Subcutaneous abdominal adipose tissue (tissue), 5 donors: ENCODE data around the gene CD302.
"Not testable (repeated sequence)": the region's sequence is repeated elsewhere in the genome, so short reads cannot be mapped to it uniquely, and the experiment has no call there.

ENCODE experiments used
- H3K27ac ChIP-seq: one replicate; pipeline ENCODE4 v1.7.0; 2013; ENCODE audit warnings: low read depth, mild to moderate bottlenecking, inconsistent platforms, low read length, moderate library complexity
- H3K27me3 ChIP-seq, 5 donors: one replicate each; pipeline ENCODE4 v1.7.0; 2013; ENCODE audit warnings: low read length in 5 of 5, inconsistent platforms in 1 of 5; ENCODE audit not compliant: control insufficient read depth in 5 of 5, insufficient read depth in 4 of 5
- H3K36me3 ChIP-seq, 5 donors: one replicate each; pipeline ENCODE4 v1.7.0; 2013; ENCODE audit warnings: low read length in 5 of 5; ENCODE audit not compliant: control insufficient read depth in 5 of 5, insufficient read depth in 5 of 5
- H3K4me1 ChIP-seq, 5 donors: one replicate each; pipeline ENCODE4 v1.7.0; 2013; ENCODE audit warnings: low read length in 5 of 5, mild to moderate bottlenecking in 3 of 5, moderate library complexity in 1 of 5; ENCODE audit not compliant: control insufficient read depth in 5 of 5, insufficient read depth in 5 of 5
- H3K4me3 ChIP-seq, 5 donors: one replicate each; pipeline ENCODE4 v1.7.0; 2013; ENCODE audit warnings: low read length in 5 of 5, low read depth in 1 of 5
- H3K9ac ChIP-seq, 5 donors: one replicate each; pipeline ENCODE4 v1.7.0; 2013; ENCODE audit warnings: low read length in 5 of 5, mild to moderate bottlenecking in 4 of 5, moderate library complexity in 3 of 5
- H3K9me3 ChIP-seq, 5 donors: one replicate each; pipeline ENCODE4 v1.7.0; 2013; ENCODE audit warnings: low read length in 5 of 5; ENCODE audit not compliant: control insufficient read depth in 5 of 5
- donor health status: healthy.
- donor health status: healthy.
- donor health status: healthy.
- donor health status: healthy.
- donor health status: healthy.

Gene CD302

DNA sequence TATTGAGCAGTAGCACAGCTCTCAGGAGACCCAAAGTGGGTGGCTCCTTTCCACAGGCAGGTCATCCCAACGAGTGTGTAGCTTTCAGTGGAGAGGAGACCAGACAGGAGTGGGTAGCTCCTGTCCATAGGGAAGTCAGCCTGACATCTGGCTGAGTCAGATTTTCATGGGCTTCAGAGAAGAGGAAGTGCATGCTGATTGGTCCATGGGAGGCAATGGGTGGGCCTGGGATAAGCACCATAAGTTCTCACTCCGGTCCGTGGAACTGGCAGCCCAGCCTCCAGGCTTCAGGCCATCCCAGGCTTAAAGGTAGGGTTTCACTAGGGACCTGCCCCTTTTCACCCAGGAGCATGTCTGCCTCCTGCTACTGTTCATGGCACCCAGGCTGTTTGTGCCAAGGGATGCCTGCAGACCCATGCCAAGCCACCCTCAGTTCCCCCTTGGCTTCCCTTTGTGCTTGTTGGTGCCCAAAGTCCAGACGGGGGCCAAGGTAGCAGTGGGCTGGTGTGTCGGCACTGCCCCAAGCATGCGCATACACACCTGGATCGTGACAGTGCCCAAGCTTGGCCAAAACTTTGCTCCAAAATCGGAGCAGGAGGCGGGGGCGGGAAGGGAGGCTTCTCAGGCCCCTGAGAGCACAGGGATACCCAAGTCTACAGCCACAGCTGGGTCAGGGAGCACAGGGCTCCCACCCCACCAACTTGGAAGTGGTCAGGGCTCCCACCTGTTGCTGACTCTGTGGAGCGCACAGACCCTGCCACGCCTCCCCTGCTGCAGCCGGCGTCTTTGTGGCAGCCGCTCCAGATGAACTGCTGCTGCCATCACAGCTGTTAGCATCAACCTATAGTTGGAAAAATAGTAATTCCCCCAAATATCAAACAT, 59.3 kb downstream of the CD302 start:
- peaks cover 0 to 5% (median 0%) of the 10 kb centered on the region in 5 donors for H3K4me1 ChIP-seq
- peaks cover 24 to 51% (median 34%) of the 10 kb centered on the region in 5 donors for H3K36me3 ChIP-seq
- no peaks in the 10 kb centered on the region for H3K27me3 ChIP-seq
- H3K4me3 ChIP-seq, result no peak overlapping the region
- H3K27ac ChIP-seq, result no peak overlapping the region
- H3K9ac ChIP-seq, result no peak overlapping the region
- H3K9me3 ChIP-seq, result no peaks in the 10 kb centered on the region

DNA sequence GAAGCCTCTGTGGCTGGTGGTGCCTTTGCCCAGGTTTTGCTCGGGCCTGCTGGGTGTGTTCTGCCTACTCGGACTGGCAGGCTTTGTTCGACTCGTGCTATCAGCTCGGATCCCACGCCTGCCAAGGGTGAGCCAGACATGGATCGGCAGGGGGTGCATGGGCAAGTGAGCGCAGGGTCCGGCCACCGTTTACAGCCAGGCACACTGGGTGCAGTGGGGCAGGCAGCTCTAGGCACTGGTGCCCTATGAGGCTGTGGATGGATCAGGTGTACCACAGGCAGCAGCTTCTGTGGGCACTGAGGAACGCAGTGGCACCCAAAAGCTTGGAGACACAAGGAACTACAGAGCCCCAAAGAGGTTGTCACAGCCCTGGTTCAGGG, 60.1 kb downstream of the CD302 start:
- H3K4me1 ChIP-seq, result peaks cover 0 to 5% (median 0%) of the 10 kb centered on the region in 5 donors
- H3K9me3 ChIP-seq, result no peaks in the 10 kb centered on the region
- no peak overlapping the region for H3K4me3 ChIP-seq
- no peak overlapping the region for H3K27ac ChIP-seq
- H3K36me3 ChIP-seq, result peaks cover 19 to 49% (median 31%) of the 10 kb centered on the region in 5 donors
- no peaks in the 10 kb centered on the region for H3K27me3 ChIP-seq
- H3K9ac ChIP-seq, result no peak overlapping the region

DNA sequence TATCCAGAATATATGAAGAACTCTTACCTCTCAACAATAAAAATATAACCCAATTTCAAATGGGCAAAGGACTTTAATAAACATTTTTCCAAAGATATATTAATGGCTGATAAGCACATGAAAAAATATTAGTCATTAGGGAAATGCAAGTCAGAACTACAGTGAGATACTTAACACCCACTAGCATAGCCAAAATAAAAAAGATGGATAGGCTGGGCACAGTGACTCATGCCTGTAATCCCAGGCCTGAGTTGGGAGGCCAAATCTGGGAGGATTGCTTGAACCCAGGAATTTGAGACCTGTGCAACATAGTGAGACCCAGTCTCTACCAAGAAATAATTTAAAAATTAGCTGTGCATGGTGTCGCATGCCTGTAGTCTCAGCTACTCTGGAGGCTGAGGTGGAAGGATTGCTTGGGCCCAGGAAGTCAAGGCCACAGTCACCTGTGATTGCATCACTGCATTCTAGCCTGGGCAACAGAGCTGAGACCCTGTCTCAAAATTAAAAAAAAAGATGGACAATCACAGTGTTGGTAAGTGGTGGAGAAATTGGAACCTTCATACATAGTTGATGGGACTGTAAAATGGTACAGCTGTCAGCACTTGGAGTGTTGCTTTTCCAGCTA, 60.6 kb downstream of the CD302 start:
- H3K4me1 ChIP-seq, result peaks cover 0 to 5% (median 0%) of the 10 kb centered on the region in 5 donors
- H3K36me3 ChIP-seq, result peaks cover 18 to 47% (median 31%) of the 10 kb centered on the region in 5 donors
- H3K27ac ChIP-seq, result no peak overlapping the region
- H3K4me3 ChIP-seq, result no peak overlapping the region
- H3K9me3 ChIP-seq, result no peaks in the 10 kb centered on the region
- no peaks in the 10 kb centered on the region for H3K27me3 ChIP-seq
- H3K9ac ChIP-seq, result no peak overlapping the region

DNA sequence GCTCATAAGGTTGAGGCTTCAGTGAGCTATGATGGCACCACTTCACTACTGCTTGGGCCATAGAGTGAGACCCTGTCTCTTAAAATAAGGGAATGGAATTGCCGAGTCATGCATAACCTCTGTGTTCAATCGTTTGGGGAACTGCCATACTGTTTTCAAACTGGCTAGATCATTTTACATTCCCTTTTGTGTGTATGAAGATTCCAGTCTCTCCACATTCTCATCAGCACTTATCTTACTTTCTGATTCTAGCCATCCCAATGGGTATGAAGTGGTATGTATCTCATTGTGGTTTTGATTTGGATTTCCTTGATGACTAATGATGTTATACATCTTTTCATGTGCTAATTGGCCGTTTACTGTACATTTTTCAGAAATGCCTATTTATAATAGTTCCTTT, 62.0 kb downstream of the CD302 start:
- Histone ChIP-seq H3K4me1 (peaks cover 0 to 2% (median 0%) of the 10 kb centered on the region in 5 donors), H3K27ac (no peak overlapping the region), H3K27me3 (no peaks in the 10 kb centered on the region), H3K9me3 (no peaks in the 10 kb centered on the region), H3K4me3 (no peak overlapping the region), H3K36me3 (peaks cover 18 to 54% (median 31%) of the 10 kb centered on the region in 5 donors), H3K9ac (no peak overlapping the region)

- H3K36me3 ChIP-seq, result peaks cover 19 to 57% (median 35%) of the 10 kb centered on the region in 5 donors
- no peak overlapping the region for H3K27ac ChIP-seq
- peaks cover 0 to 2% (median 0%) of the 10 kb centered on the region in 5 donors for H3K4me1 ChIP-seq
- no peaks in the 10 kb centered on the region for H3K9me3 ChIP-seq
- H3K9ac ChIP-seq, result no peak overlapping the region
- no peak overlapping the region for H3K4me3 ChIP-seq
- H3K27me3 ChIP-seq, result no peaks in the 10 kb centered on the region
Observed at GRCh38 chr2:159735648-159736047, 62.4 kb downstream of the CD302 start.

GRCh38 chr2:159728629-159729028, 69.4 kb downstream of the CD302 start:
- Histone ChIP-seq H3K4me1 (peaks cover 0 to 3% (median 0%) of the 10 kb centered on the region in 5 donors), H3K27me3 (no peaks in the 10 kb centered on the region), H3K27ac (no peak overlapping the region), H3K9me3 (peaks cover 0 to 3% (median 0%) of the 10 kb centered on the region in 5 donors), H3K9ac (no peak overlapping the region), H3K36me3 (peaks cover 6 to 37% (median 20%) of the 10 kb centered on the region in 5 donors), H3K4me3 (no peak overlapping the region)

DNA sequence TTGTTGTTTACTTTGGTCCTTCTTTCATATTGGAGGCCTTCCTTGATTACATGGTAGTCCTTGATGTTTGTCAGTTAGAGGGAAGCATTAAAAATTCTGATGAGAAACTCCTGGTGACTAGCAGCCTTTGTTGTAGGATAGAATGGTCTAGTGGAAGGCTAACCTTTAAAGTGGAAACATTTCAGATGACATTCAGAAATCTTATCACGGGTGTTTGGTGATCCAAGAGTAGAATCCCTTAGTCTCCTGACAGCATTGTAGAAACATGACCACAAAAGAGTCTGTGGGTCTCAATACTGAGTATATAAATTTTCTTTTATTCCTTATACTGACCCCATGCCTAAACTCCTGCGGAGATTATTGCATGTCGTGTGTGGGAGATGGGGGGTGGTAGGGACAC, 72.3 kb downstream of the CD302 start:
- peaks cover 0 to 3% (median 0%) of the 10 kb centered on the region in 5 donors for H3K9me3 ChIP-seq
- H3K27ac ChIP-seq, result no peak overlapping the region
- no peak overlapping the region for H3K4me3 ChIP-seq
- H3K27me3 ChIP-seq, result no peaks in the 10 kb centered on the region
- H3K36me3 ChIP-seq, result peaks cover 2 to 23% (median 11%) of the 10 kb centered on the region in 5 donors
- no peak overlapping the region for H3K9ac ChIP-seq
- peaks cover 0 to 21% (median 12%) of the 10 kb centered on the region in 5 donors for H3K4me1 ChIP-seq

- peaks cover 2 to 19% (median 13%) of the 10 kb centered on the region in 5 donors for H3K36me3 ChIP-seq
- H3K9me3 ChIP-seq, H3K9ac ChIP-seq, H3K27ac ChIP-seq, H3K4me3 ChIP-seq, H3K27me3 ChIP-seq: not testable (repeated sequence)
- peaks cover 0 to 21% (median 12%) of the 10 kb centered on the region in 5 donors for H3K4me1 ChIP-seq
Observed at GRCh38 chr2:159724795-159725572, 73.0 kb downstream of the CD302 start.

DNA sequence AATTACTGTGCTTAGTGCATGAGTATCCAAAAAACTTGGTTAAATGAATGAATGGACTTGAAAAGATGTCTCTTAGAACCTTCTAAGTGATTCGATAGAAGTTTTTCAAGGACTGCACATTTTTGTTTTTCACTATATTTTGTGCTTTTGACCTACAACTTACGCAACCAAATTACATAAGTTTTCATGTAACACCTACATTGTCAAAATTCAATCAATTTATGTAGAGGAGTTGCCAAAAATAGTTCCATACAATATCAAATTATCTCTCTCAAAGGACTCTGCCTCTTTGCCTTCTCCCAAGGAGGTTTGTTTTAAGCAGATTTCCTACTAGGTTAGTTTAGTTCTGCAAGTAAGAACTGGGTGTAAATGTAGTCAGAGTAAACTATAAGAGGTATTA, 75.4 kb downstream of the CD302 start:
- H3K4me1 ChIP-seq, result peaks cover 0 to 29% (median 22%) of the 10 kb centered on the region in 5 donors
- H3K27ac ChIP-seq, result peak overlapping the region; percentile 38
- H3K9ac ChIP-seq, result no peak overlapping the region
- peaks cover 2 to 16% (median 13%) of the 10 kb centered on the region in 5 donors for H3K36me3 ChIP-seq
- H3K27me3 ChIP-seq, result no peaks in the 10 kb centered on the region
- peaks cover 0 to 3% (median 0%) of the 10 kb centered on the region in 5 donors for H3K9me3 ChIP-seq
- H3K4me3 ChIP-seq, result no peak overlapping the region
